B cell (primary cell): ENCODE data around the gene SMTNL2. TPM values are rescaled to one million over a fixed set of nuclear protein-coding genes. Genes with fewer than 3 reads are reported as not detected.

Source experiments
- ATAC-seq: fragments of 200-7000 bp; cut with Tn5 transposase; one replicate; pipeline ENCODE4 v1.10.0; 2021; ENCODE audit warnings: low read depth, mild to moderate bottlenecking, moderate number of reproducible peaks, moderate library complexity
- CTCF ChIA-PET: fragments of 350-600 bp; sonication (Branson Sonifier 250); formaldehyde crosslinking; loops from one replicate; lab custom pipeline; 2021; ENCODE audit warnings: antibody characterized with exemption, inconsistent platforms; lab: Charles Lee
- POLR2A ChIA-PET: fragments of 350-600 bp; sonication (Branson Sonifier 250); formaldehyde crosslinking; loops from one replicate; lab custom pipeline; 2021; ENCODE audit warnings: antibody characterized with exemption; lab: Charles Lee
- DNase-seq: peaks from one replicate; pipeline ENCODE4 v3.0.0; 2013
- H2AFZ ChIP-seq: 2 replicates; pipeline ENCODE4 v1.6.1; 2012; ENCODE audit warnings: mild to moderate bottlenecking, low read depth, low read length; ENCODE audit not compliant: insufficient read depth, poor library complexity, severe bottlenecking
- H3K27ac ChIP-seq, 2 donors: 1 replicate in 1 of 2; 2 replicates in 1 of 2; pipeline ENCODE4 v1.5.1; 2012 to 2013; ENCODE audit warnings: low read length in 2 of 2, mild to moderate bottlenecking in 2 of 2, moderate library complexity in 1 of 2
- H3K27me3 ChIP-seq, 4 experiments: fragments of 200-600 bp in 1 of 4; sonication (generic) in 1 of 4; replicated peaks in 1 of 4; 1 replicate in 2 of 4; 2 replicates in 2 of 4; pipeline versions ENCODE4 v1.6.1 to v1.7.0; 2013 to 2016; ENCODE audit warnings: low read length in 3 of 4, mild to moderate bottlenecking in 2 of 4, mixed read lengths in 1 of 4, moderate library complexity in 1 of 4; ENCODE audit not compliant: insufficient read depth in 4 of 4, control insufficient read depth in 3 of 4; ENCODE audit errors: control extremely low read depth in 1 of 4
- H3K36me3 ChIP-seq, 2 experiments: replicated peaks in 1 of 2; 1 replicate in 1 of 2; 2 replicates in 1 of 2; pipeline versions ENCODE4 v1.6.1 to v1.7.1; 2013; ENCODE audit warnings: low read length in 1 of 2; ENCODE audit not compliant: insufficient read depth in 2 of 2, control insufficient read depth in 1 of 2; ENCODE audit errors: control extremely low read depth in 1 of 2, extremely low read depth in 1 of 2
- H3K4me1 ChIP-seq, 2 donors: fragments of 200-600 bp in 1 of 2; sonication (generic) in 1 of 2; 1 replicate in 1 of 2; 2 replicates in 1 of 2; pipeline versions ENCODE4 v1.5.1 to v1.6.1; 2013 to 2017; ENCODE audit warnings: low read length in 2 of 2; ENCODE audit not compliant: control insufficient read depth in 2 of 2, insufficient read depth in 2 of 2
- H3K4me2 ChIP-seq: replicated peaks from 2 replicates; pipeline ENCODE3; 2012; ENCODE audit warnings: mild to moderate bottlenecking, low read depth, low read length; ENCODE audit not compliant: poor library complexity, severe bottlenecking
- H3K4me3 ChIP-seq, 5 experiments: fragments of 200-600 bp in 1 of 5; sonication (generic) in 1 of 5; 1 replicate in 3 of 5; 2 replicates in 2 of 5; pipeline versions ENCODE4 v1.5.1 to v1.7.0; 2011 to 2016; ENCODE audit warnings: low read length in 4 of 5, mild to moderate bottlenecking in 4 of 5, low read depth in 2 of 5, control low read depth in 1 of 5, moderate library complexity in 1 of 5; ENCODE audit not compliant: insufficient read depth in 1 of 5; ENCODE audit errors: control extremely low read depth in 1 of 5, extremely low read depth in 1 of 5
- H3K79me2 ChIP-seq: fragments of 200-600 bp; sonication (generic); one replicate; pipeline ENCODE4 v1.6.0; 2016; ENCODE audit warnings: low read length; ENCODE audit not compliant: control insufficient read depth, insufficient read depth
- H3K9ac ChIP-seq: fragments of 200-600 bp; sonication (generic); 2 replicates; pipeline ENCODE4 v1.6.1; 2017; ENCODE audit warnings: mild to moderate bottlenecking, low read length, moderate library complexity
- H3K9me3 ChIP-seq, 3 donors: one replicate each; pipeline versions ENCODE4 v1.6.1 to v1.7.1; 2013; ENCODE audit warnings: low read length in 2 of 3; ENCODE audit not compliant: control insufficient read depth in 2 of 3, insufficient read depth in 1 of 3; ENCODE audit errors: control extremely low read depth in 1 of 3
- H4K20me1 ChIP-seq: 2 replicates; pipeline ENCODE4 v1.6.0; 2012; ENCODE audit warnings: mild to moderate bottlenecking, low read length; ENCODE audit not compliant: insufficient read depth, control insufficient read depth, poor library complexity, severe bottlenecking
- H3K27ac Mint-ChIP-seq: one replicate; pipeline ENCODE4 v1.8.0; 2021; ENCODE audit warnings: mixed read lengths
- H3K27me3 Mint-ChIP-seq: one replicate; pipeline ENCODE4 v1.8.0; 2021; ENCODE audit warnings: mixed read lengths
- H3K4me1 Mint-ChIP-seq: one replicate; pipeline ENCODE4 v1.8.0; 2021; ENCODE audit warnings: mixed read lengths
- H3K4me3 Mint-ChIP-seq: one replicate; pipeline ENCODE4 v1.8.0; 2021; ENCODE audit warnings: mixed read lengths
- H3K9me3 Mint-ChIP-seq: one replicate; pipeline ENCODE4 v1.8.0; 2022; ENCODE audit warnings: mixed read lengths; ENCODE audit not compliant: insufficient read depth
- CTCF ChIP-seq: fragments of 200-600 bp; IDR thresholded peaks from one replicate; pipeline ENCODE4 v1.8.0; 2022; ENCODE audit warnings: antibody characterized with exemption, mild to moderate bottlenecking
- EZH2 ChIP-seq: IDR thresholded peaks from 2 replicates; pipeline ENCODE4 v1.6.1; 2012; ENCODE audit warnings: borderline replicate concordance, low read depth, mild to moderate bottlenecking, moderate library complexity, low read length; ENCODE audit not compliant: insufficient read depth, poor library complexity, severe bottlenecking
- WGBS: methylation state at CpG from one replicate; pipeline ENCODE4 v1.1.5; 2013; ENCODE audit warnings: missing lambda C conversion rate; ENCODE audit not compliant: insufficient coverage; 5-methylcytosine and 5-hydroxymethylcytosine counted together
- intact Hi-C: fragments of 100-400 bp; cut with micrococcal nuclease; formaldehyde crosslinking; loops from one replicate; pipeline ENCODE4 v1.10.0; 2022
- polyA plus RNA-seq: library from polyadenylated mRNA; depleted of rRNA; stranded (reverse); fragments of >200 nt; gene quantifications from 2 replicates; pipeline ENCODE4 v1.2.3, GENCODE V29; 2012
- total RNA-seq, 2 donors: library from RNA; stranded (reverse); fragments of 120-200 nt in 1 of 2; gene quantifications; 1 replicate in 1 of 2; 2 replicates in 1 of 2; pipeline versions ENCODE4 v1.2.3 to v1.2.4, GENCODE V29; 2013 to 2022

Gene SMTNL2
- total and polyA plus RNA-seq, 2 donors (not counting 1 experiment from before 2014, with no cell fraction given): not detected

GRCh38 chr17:4590981-4591453 is 6.7 kb downstream of the SMTNL2 start:
- H3K4me1 ChIP-seq: peaks cover 0 to 4% of the 10 kb centered on the region in 2 donors
- intact Hi-C loops: no loop called here
- no peak overlapping the region for H3K4me3 Mint-ChIP-seq
- H2AFZ ChIP-seq: no peak overlapping the region
- POLR2A ChIA-PET: no interaction called here
- peaks cover 22% of the 10 kb centered on the region for H3K27me3 Mint-ChIP-seq
- no peaks in the 10 kb centered on the region for H3K9me3 Mint-ChIP-seq
- H3K4me1 Mint-ChIP-seq: peaks cover 3% of the 10 kb centered on the region
- no peaks in the 10 kb centered on the region for H3K9me3 ChIP-seq
- DNase-seq (no peak), ATAC-seq (no peak)
- H3K36me3 ChIP-seq: no peaks in the 10 kb centered on the region
- H3K4me2 ChIP-seq: no peak overlapping the region
- H4K20me1 ChIP-seq: no peaks in the 10 kb centered on the region
- H3K9ac ChIP-seq: no peak overlapping the region
- no peaks in the 10 kb centered on the region for H3K79me2 ChIP-seq
- peaks cover 0 to 14% (median 0%) of the 10 kb centered on the region in 4 experiments for H3K27me3 ChIP-seq
- H3K4me3 ChIP-seq: no peak overlapping the region
- no peak overlapping the region for H3K27ac Mint-ChIP-seq
- H3K27ac ChIP-seq: no peak overlapping the region
- 77% methylated on average over 10 of the region's 10 CpGs for WGBS
- CTCF ChIA-PET: interaction anchor here (2.2 kb wide), 1 partner anchor 24 kb away, joined by 5 read pairs; no protein-coding TSS in a partner anchor
- TF ChIP-seq EZH2 (no peak), CTCF (no peak)

- H4K20me1 ChIP-seq: no peaks in the 10 kb centered on the region
Measured at GRCh38 chr17:4591529-4591928, 7.2 kb downstream of the SMTNL2 start.

More at GRCh38 chr17:4591529-4591928, 7.2 kb downstream of the SMTNL2 start:
- Histone ChIP-seq H3K9me3 (no peaks in the 10 kb centered on the region), H3K36me3 (no peaks in the 10 kb centered on the region), H3K27ac (no peak overlapping the region), H3K79me2 (no peaks in the 10 kb centered on the region), H2AFZ (no peak overlapping the region), H3K4me2 (no peak overlapping the region), H3K9ac (no peak overlapping the region), H3K27me3 (peaks cover 0 to 17% (median 0%) of the 10 kb centered on the region in 4 experiments), H3K4me3 (no peak overlapping the region), H3K4me1 (peaks cover 0 to 4% of the 10 kb centered on the region in 2 donors)
- ATAC-seq (no peak), DNase-seq (no peak)
- Mint-ChIP-seq H3K27me3 (peaks cover 17% of the 10 kb centered on the region), H3K4me1 (peaks cover 3% of the 10 kb centered on the region), H3K27ac (no peak overlapping the region), H3K4me3 (no peak overlapping the region), H3K9me3 (no peaks in the 10 kb centered on the region)
- CTCF ChIA-PET: no interaction called here
- POLR2A ChIA-PET: no interaction called here
- TF ChIP-seq EZH2 (no peak), CTCF (no peak)
- intact Hi-C loops: no loop called here
- WGBS: 74% methylated on average over 12 of the region's 12 CpGs
